GM23248 (cell line): ENCODE measurements around the gene CLIP4. TPM values are rescaled to one million over a fixed set of nuclear protein-coding genes. Genes with fewer than 3 reads are reported as not detected.

Experiments
- DNase-seq: peaks from one replicate; pipeline ENCODE4 v3.0.0-alpha.2; 2015
- H2AFZ ChIP-seq: fragments of 200-600 bp; sonication (generic); 2 replicates; pipeline ENCODE4 v1.6.1; 2016; ENCODE audit warnings: antibody characterized with exemption
- H3F3A ChIP-seq: fragments of 200-600 bp; sonication (generic); 2 replicates; pipeline ENCODE4 v1.6.1; 2016; ENCODE audit warnings: mild to moderate bottlenecking, antibody characterized with exemption, mixed run types; ENCODE audit not compliant: insufficient read depth
- H3K27ac ChIP-seq: fragments of 200-600 bp; sonication (generic); 2 replicates; pipeline ENCODE4 v1.5.1; 2016; ENCODE audit warnings: mild to moderate bottlenecking
- H3K27me3 ChIP-seq: fragments of 200-600 bp; sonication (generic); replicated peaks from 2 replicates; pipeline ENCODE4 v1.6.1; 2016; ENCODE audit warnings: mild to moderate bottlenecking; ENCODE audit not compliant: insufficient read depth
- H3K36me3 ChIP-seq: fragments of 200-600 bp; sonication (generic); 2 replicates; pipeline ENCODE4 v1.6.1; 2016; ENCODE audit warnings: low read depth, mild to moderate bottlenecking
- H3K4me1 ChIP-seq: fragments of 200-600 bp; sonication (generic); 2 replicates; pipeline ENCODE4 v1.6.1; 2016; ENCODE audit warnings: mild to moderate bottlenecking; ENCODE audit not compliant: insufficient read depth
- H3K4me2 ChIP-seq: fragments of 200-600 bp; sonication (generic); one replicate; pipeline ENCODE4 v1.6.1; 2016; ENCODE audit warnings: mild to moderate bottlenecking; ENCODE audit not compliant: unreplicated experiment
- H3K4me3 ChIP-seq: fragments of 200-600 bp; sonication (generic); 2 replicates; pipeline ENCODE4 v1.5.1; 2016; ENCODE audit warnings: mild to moderate bottlenecking
- H3K79me2 ChIP-seq: fragments of 200-600 bp; sonication (generic); 2 replicates; pipeline ENCODE4 v1.6.1; 2016; ENCODE audit warnings: mild to moderate bottlenecking; ENCODE audit not compliant: insufficient read depth
- H3K9ac ChIP-seq: fragments of 200-600 bp; sonication (generic); 2 replicates; pipeline ENCODE4 v1.6.1; 2016; ENCODE audit warnings: mild to moderate bottlenecking
- H3K9me2 ChIP-seq: fragments of 200-600 bp; sonication (generic); 2 replicates; pipeline ENCODE4 v1.6.1; 2016; ENCODE audit warnings: mixed run types, mild to moderate bottlenecking, moderate library complexity; ENCODE audit not compliant: insufficient read depth
- H3K9me3 ChIP-seq: fragments of 200-600 bp; sonication (generic); one replicate; pipeline ENCODE4 v1.6.1; 2017; ENCODE audit warnings: low read depth
- H4K20me1 ChIP-seq: fragments of 200-600 bp; sonication (generic); 2 replicates; pipeline ENCODE4 v1.6.0; 2016; ENCODE audit not compliant: insufficient read depth
- EZH2 ChIP-seq: fragments of 200-600 bp; sonication (generic); IDR thresholded peaks from 2 replicates; pipeline ENCODE4 v1.6.1; 2018; ENCODE audit warnings: antibody characterized with exemption, mild to moderate bottlenecking; ENCODE audit not compliant: insufficient read depth, poor library complexity, severe bottlenecking
- EZH2phosphoT487 ChIP-seq: fragments of 200-600 bp; sonication (generic); IDR thresholded peaks from 2 replicates; pipeline ENCODE4 v1.6.1; 2018; ENCODE audit warnings: antibody characterized with exemption, moderate library complexity, mild to moderate bottlenecking, low read depth; ENCODE audit not compliant: insufficient read depth
- WGBS, 2 experiments: methylation state at CpG; one replicate each; pipeline ENCODE4 v1.1.6; 2015 to 2017; ENCODE audit warnings: low lambda C conversion rate in 2 of 2, low coverage in 1 of 2; ENCODE audit errors: missing lambda C conversion rate in 2 of 2; 5-methylcytosine and 5-hydroxymethylcytosine counted together
- in situ Hi-C: fragments of 300-500 bp; cut with MboI; formaldehyde crosslinking; loops from 2 replicates; pipeline ENCODE4 v1.15.0; 2020
- polyA plus RNA-seq: library from polyadenylated mRNA; unstranded; fragments of >200 nt; fragmentation: Nextera tagmentation; extraction: Ambion mirVana; gene quantifications from 2 replicates; pipeline ENCODE4 v1.2.1, GENCODE V29; 2016
- total RNA-seq: library from RNA; depleted of rRNA; stranded (reverse); fragments of >200 nt; shearing (Covaris generic); gene quantifications from 2 replicates; pipeline ENCODE4 v1.2.3, GENCODE V29; 2014

Gene CLIP4
- total and polyA plus RNA-seq, 2 experiments from 2014 or later = 35.3 to 55.2 TPM

DNA sequence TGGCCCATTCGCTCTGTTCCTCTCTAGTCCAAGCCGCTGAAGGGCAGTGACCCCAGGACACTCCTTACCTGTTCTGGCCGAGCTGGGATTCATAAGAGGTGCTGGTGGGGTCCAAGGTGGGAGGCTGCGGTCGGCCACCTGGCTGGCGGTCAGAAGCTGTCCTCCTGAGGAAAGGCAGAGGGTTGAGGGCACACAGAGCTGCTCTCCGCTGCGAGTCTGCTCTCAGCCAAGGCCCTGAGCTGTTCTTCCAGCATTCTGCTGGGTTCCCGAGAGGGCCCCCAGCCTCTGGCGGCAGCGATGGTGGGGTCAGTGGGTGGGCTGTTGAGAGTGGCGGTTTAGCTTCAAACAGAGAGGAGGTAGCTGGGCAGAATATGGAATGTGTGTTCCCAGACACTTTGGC lies 44.7 kb upstream of the CLIP4 start:
- Histone ChIP-seq H3K9me3 (no peaks in the 10 kb centered on the region), H3K4me2 (no peak overlapping the region), H3F3A (no peaks in the 10 kb centered on the region), H3K9me2 (no peaks in the 10 kb centered on the region), H3K9ac (no peak overlapping the region), H3K79me2 (no peaks in the 10 kb centered on the region), H3K36me3 (no peaks in the 10 kb centered on the region), H4K20me1 (no peaks in the 10 kb centered on the region), H3K4me1 (no peaks in the 10 kb centered on the region), H3K27ac (no peak overlapping the region), H3K27me3 (no peaks in the 10 kb centered on the region), H3K4me3 (no peak overlapping the region), H2AFZ (no peak overlapping the region)
- TF ChIP-seq EZH2 (no peak), EZH2phosphoT487 (no peak)
- 83 to 90% methylated on average over 12 of the region's 12 CpGs for WGBS, 2 experiments
- in situ Hi-C loops = no loop called here
- no peak for DNase-seq

DNA sequence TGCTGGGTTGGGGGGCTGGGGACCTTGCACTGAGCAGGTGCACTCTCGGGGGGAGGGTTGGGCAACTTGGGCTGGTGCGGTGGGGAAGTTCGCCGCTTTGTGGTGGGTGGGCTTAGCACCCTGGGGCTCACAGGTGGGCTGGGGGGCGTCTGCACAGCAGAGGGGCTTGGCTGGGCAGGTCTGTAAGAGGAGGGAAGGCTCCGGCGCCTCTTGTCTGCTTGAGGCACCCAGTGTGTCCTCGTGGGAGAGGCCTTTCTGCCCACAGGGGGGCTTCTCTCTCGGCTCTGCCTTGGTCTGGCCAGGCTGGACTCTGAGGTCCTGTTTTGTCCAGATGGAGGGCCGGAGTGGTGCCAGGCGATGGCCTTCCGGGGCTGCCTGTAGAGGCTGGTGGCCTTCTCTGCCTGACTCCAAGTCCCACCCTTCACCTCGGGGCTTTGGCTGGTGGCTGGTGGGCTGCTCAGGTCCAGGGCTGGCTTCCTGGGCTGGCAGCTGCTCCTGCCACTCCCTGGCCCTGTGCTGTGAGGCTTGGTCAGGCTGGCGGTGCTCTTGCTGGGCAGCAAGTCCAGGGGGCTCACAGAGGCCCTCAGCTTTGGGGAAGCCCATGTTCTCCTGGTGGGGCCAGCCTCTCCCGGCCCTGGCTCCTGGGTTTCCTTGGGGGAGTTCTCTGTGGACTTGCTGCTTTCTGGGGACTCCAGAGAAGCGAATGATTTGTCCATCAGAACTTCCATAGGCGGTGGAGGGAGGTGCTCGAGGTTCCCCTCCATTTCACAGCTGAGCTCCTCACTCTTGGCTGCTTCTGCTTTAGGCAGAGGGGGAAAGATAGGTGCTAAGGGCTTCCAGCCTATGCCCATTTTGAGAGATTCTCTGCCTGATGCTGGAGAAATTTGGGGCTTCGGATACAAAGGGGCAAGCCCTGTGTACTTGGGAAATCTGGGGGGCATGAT lies 43.9 kb upstream of the CLIP4 start:
- Histone ChIP-seq H3K4me3 (no peak overlapping the region), H3K27me3 (no peaks in the 10 kb centered on the region), H3F3A (no peaks in the 10 kb centered on the region), H3K4me1 (no peaks in the 10 kb centered on the region), H3K27ac (no peak overlapping the region), H3K9me3 (no peaks in the 10 kb centered on the region), H3K36me3 (no peaks in the 10 kb centered on the region), H3K79me2 (no peaks in the 10 kb centered on the region), H2AFZ (no peak overlapping the region), H3K9ac (no peak overlapping the region), H3K4me2 (no peak overlapping the region), H4K20me1 (no peaks in the 10 kb centered on the region), H3K9me2 (no peaks in the 10 kb centered on the region)
- DNase-seq = no peak
- in situ Hi-C loops = no loop called here
- no peak for TF ChIP-seq EZH2
- TF ChIP-seq EZH2phosphoT487 = no peak
- WGBS, 2 experiments = 68% methylated on average over 14 to 18 of the region's 19 CpGs

DNA sequence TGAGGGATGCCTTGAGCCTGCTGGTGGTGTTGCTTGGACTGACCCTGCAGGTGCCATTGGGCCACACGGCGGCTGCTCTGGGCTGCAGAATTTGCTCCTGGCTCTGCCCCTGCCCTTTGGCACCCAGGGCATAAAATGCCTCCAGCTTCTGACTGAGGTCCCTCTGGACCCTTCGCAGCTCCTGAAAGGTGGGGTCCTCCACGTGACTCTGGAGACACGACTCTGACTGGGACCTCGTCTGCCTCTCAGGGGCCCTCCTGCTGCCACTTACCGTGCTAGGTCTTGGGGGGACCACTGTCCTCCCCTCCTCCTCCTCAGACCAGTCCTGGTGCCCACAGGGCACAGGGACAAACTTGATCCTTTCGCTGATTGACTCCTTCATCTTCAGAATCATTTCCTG lies 43.0 kb upstream of the CLIP4 start:
- in situ Hi-C loops = no loop called here
- Histone ChIP-seq H3F3A (no peaks in the 10 kb centered on the region), H3K79me2 (no peaks in the 10 kb centered on the region), H3K27ac (no peak overlapping the region), H3K4me3 (no peak overlapping the region), H3K9ac (no peak overlapping the region), H3K4me2 (no peak overlapping the region), H3K9me3 (no peaks in the 10 kb centered on the region), H4K20me1 (no peaks in the 10 kb centered on the region), H3K36me3 (no peaks in the 10 kb centered on the region), H2AFZ (no peak overlapping the region), H3K4me1 (no peaks in the 10 kb centered on the region), H3K27me3 (no peaks in the 10 kb centered on the region), H3K9me2 (no peaks in the 10 kb centered on the region)
- 67 to 87% methylated on average over 8 of the region's 8 CpGs for WGBS, 2 experiments
- no peak for DNase-seq
- TF ChIP-seq EZH2 (no peak), EZH2phosphoT487 (no peak)

DNA sequence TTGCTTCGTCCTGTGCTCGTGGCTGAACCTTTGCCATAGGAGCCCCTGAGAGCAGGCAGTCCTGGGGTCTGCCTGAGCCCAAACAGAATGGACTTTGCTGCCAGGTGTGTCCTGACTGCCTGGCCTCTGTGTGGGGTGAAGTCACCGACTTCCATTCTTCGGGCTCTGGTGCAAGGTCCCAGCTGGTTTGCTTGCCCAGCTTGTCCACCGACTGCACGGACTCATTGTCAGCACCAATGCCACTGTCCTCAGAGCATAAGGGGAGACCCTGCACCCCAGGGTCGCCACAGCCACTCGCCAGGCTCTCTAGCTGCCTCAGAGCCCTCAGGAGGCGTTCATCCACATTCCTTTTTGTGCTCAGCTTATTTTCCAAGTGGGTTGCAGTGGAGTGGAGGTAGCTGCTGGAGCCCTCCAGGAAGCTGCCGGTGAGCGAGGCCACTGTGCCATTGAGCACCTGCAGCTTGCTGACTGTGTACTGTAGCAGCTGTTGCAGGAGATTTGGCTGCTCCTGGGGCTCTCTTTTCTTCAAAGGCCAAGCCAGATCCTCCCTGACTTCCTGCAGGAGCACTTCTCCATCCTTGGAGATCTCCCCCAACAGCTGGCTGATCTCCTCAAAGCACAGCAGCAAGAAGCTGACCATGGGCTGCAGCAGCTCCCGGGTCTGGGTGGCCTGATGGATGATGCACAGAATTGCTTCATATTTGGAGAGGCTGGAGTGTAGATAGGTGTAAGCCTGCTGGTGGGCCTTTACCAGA lies 42.1 kb upstream of the CLIP4 start:
- no peak overlapping the region for H3K4me3 ChIP-seq
- in situ Hi-C loops = no loop called here
- no peak for TF ChIP-seq EZH2phosphoT487
- TF ChIP-seq EZH2 = no peak
- DNase-seq = no peak
- WGBS, 2 experiments = 64% methylated on average over 12 of the region's 12 CpGs
- H3K9me2 ChIP-seq = no peaks in the 10 kb centered on the region
- H4K20me1 ChIP-seq = no peaks in the 10 kb centered on the region
- no peak overlapping the region for H3K9ac ChIP-seq
- H3F3A ChIP-seq = no peaks in the 10 kb centered on the region
- no peak overlapping the region for H3K4me2 ChIP-seq
- no peak overlapping the region for H3K27ac ChIP-seq
- H3K79me2 ChIP-seq = no peaks in the 10 kb centered on the region
- H3K9me3 ChIP-seq = no peaks in the 10 kb centered on the region
- H2AFZ ChIP-seq = no peak overlapping the region
- no peaks in the 10 kb centered on the region for H3K36me3 ChIP-seq
- no peaks in the 10 kb centered on the region for H3K4me1 ChIP-seq
- H3K27me3 ChIP-seq = no peaks in the 10 kb centered on the region
